HepG2 (cell line): ENCODE results near the gene TMEFF1. TPM values are rescaled to one million over a fixed set of nuclear protein-coding genes. Genes with fewer than 3 reads are reported as not detected.

ENCODE experiments used
- ATAC-seq: fragments of 200-7000 bp; cut with Tn5 transposase; 3 replicates; pipeline ENCODE4 v1.9.1; 2020; ENCODE audit warnings: mild to moderate bottlenecking, moderate library complexity
- BruUV-seq: library from RNA; stranded (reverse); fragments of 400-500 nt; replicated peaks from 2 replicates; lab custom pipeline; 2021; lab: Mats Ljungman, UMichigan
- CTCF ChIA-PET: fragments of 300-600 bp; formaldehyde crosslinking; extraction: SDS; loops from one replicate; lab custom pipeline; 2021; ENCODE audit warnings: low total read pairs, inconsistent platforms, low intra/inter-chr PET ratio; lab: Yijun Ruan, JAX
- POLR2A ChIA-PET: fragments of 350-600 bp; sonication (Branson Sonifier 250); formaldehyde crosslinking; loops from one replicate; lab custom pipeline; 2020; ENCODE audit warnings: antibody characterized with exemption, inconsistent platforms; lab: Yijun Ruan, JAX
- DNase-seq: peaks from one replicate; pipeline ENCODE4 v3.0.0-alpha.2; 2015; ENCODE audit warnings: low spot score
- FAIRE-seq: peaks from 3 replicates; lab custom pipeline; 2011; peaks lifted over from hg19 to GRCh38; lab: Jason Lieb, UNC
- H2AFZ ChIP-seq: one replicate; pipeline ENCODE4 v1.6.1; 2011; ENCODE audit warnings: low read length, inconsistent platforms
- H3K27ac ChIP-seq: fragments of 300-600 bp; 3 replicates; pipeline ENCODE4 v1.8.0; 2011; ENCODE audit warnings: mixed run types, mild to moderate bottlenecking, mixed read lengths, low read length, inconsistent platforms; ENCODE audit not compliant: insufficient read depth; ENCODE audit errors: extremely low read length
- H3K27me3 ChIP-seq, 2 experiments: fragments of 200-600 bp in 1 of 2; 2 replicates in 1 of 2; 3 replicates in 1 of 2; pipeline versions ENCODE4 v1.6.0 to v1.8.0; 2011; ENCODE audit warnings: low read length in 2 of 2, mild to moderate bottlenecking in 2 of 2, moderate library complexity in 2 of 2, inconsistent platforms in 1 of 2; ENCODE audit not compliant: insufficient read depth in 2 of 2, control insufficient read depth in 1 of 2
- H3K36me3 ChIP-seq, 2 experiments: fragments of 200-600 bp in 1 of 2; replicated peaks in 1 of 2; 2 replicates in 1 of 2; 3 replicates in 1 of 2; pipeline versions ENCODE4 v1.5.1 to v1.8.0; 2011; ENCODE audit warnings: low read length in 2 of 2, inconsistent platforms in 1 of 2; ENCODE audit not compliant: insufficient read depth in 2 of 2, control insufficient read depth in 1 of 2
- H3K4me1 ChIP-seq: 2 replicates; pipeline ENCODE4 v1.5.1; 2012; ENCODE audit warnings: low read length, inconsistent platforms; ENCODE audit not compliant: insufficient read depth
- H3K4me2 ChIP-seq: 2 replicates; pipeline ENCODE4 v1.6.0; 2011; ENCODE audit warnings: low read depth, low read length, inconsistent platforms
- H3K4me3 ChIP-seq, 3 experiments: fragments of 200-600 bp in 1 of 3; sonication (generic), shearing (Covaris generic) in 1 of 3; replicated peaks in 1 of 3; 2 replicates each; pipeline ENCODE4 v1.5.1; 2011 to 2016; ENCODE audit warnings: low read length in 3 of 3, inconsistent platforms in 2 of 3, low read depth in 2 of 3, mild to moderate bottlenecking in 2 of 3, control low read depth in 1 of 3, mixed read lengths in 1 of 3; ENCODE audit not compliant: insufficient read depth in 1 of 3
- H3K79me2 ChIP-seq: one replicate; pipeline ENCODE4 v1.6.1; 2011; ENCODE audit warnings: low read length, inconsistent platforms; ENCODE audit not compliant: insufficient read depth
- H3K9ac ChIP-seq: 2 replicates; pipeline ENCODE4 v1.6.0; 2011; ENCODE audit warnings: mild to moderate bottlenecking, low read depth, low read length, inconsistent platforms; ENCODE audit not compliant: insufficient read depth
- H3K9me3 ChIP-seq: 2 replicates; pipeline ENCODE4 v1.5.1; 2012; ENCODE audit warnings: mild to moderate bottlenecking, low read length
- H4K20me1 ChIP-seq: 2 replicates; pipeline ENCODE4 v1.6.0; 2011; ENCODE audit warnings: inconsistent platforms, mild to moderate bottlenecking, low read length, moderate library complexity; ENCODE audit not compliant: insufficient read depth
- CREM ChIP-seq, 2 experiments: sonication (generic) in 1 of 2; formaldehyde crosslinking in 1 of 2; IDR thresholded peaks; 2 replicates each; pipeline versions ENCODE4 v1.4.0 to v1.6.1; 2016 to 2020; ENCODE audit warnings: antibody characterized with exemption in 1 of 2, mild to moderate bottlenecking in 1 of 2, missing genetic modification reagents in 1 of 2
- DNMT3B ChIP-seq: conservative IDR thresholded peaks from 2 replicates; pipeline ENCODE4 v1.6.1; 2016; ENCODE audit warnings: missing biosample characterization, control low read depth
- GATAD2A ChIP-seq: IDR thresholded peaks from 2 replicates; pipeline ENCODE4 v1.6.1; 2016
- JUNB ChIP-seq: sonication (generic); formaldehyde crosslinking; IDR thresholded peaks from 2 replicates; pipeline ENCODE4 v1.8.0; 2022; ENCODE audit warnings: missing genetic modification reagents, mild to moderate bottlenecking, borderline replicate concordance
- MBD4 ChIP-seq: IDR thresholded peaks from 2 replicates; pipeline ENCODE4 v1.6.1; 2012; ENCODE audit warnings: low read length, inconsistent platforms, borderline replicate concordance
- MED13 ChIP-seq: sonication (generic); formaldehyde crosslinking; IDR thresholded peaks from 2 replicates; pipeline ENCODE4 v1.5.0; 2020; ENCODE audit warnings: missing genetic modification reagents
- NR3C1 ChIP-seq: sonication (generic); formaldehyde crosslinking; IDR thresholded peaks from 2 replicates; pipeline ENCODE4 v1.4.0; 2020; ENCODE audit warnings: missing genetic modification reagents
- ZBTB21 ChIP-seq: sonication (generic); formaldehyde crosslinking; IDR thresholded peaks from 2 replicates; pipeline ENCODE4 v1.4.0; 2020; ENCODE audit warnings: missing genetic modification reagents
- ZNF530 ChIP-seq: sonication (generic); formaldehyde crosslinking; IDR thresholded peaks from 2 replicates; pipeline ENCODE4 v1.5.0; 2020; ENCODE audit warnings: low read depth, mild to moderate bottlenecking, missing genetic modification reagents
- ZNF776 ChIP-seq: sonication (generic); formaldehyde crosslinking; IDR thresholded peaks from 2 replicates; pipeline ENCODE4 v1.4.0; 2020; ENCODE audit warnings: mild to moderate bottlenecking, missing genetic modification reagents
- WGBS: methylation state at CpG from one replicate; pipeline ENCODE4 v1.1.6; 2017; ENCODE audit warnings: low lambda C conversion rate; 5-methylcytosine and 5-hydroxymethylcytosine counted together
- in situ Hi-C: cut with HindIII; loops from 2 replicates; pipeline ENCODE4 v1.10.0; 2017; ENCODE audit warnings: low pct_unique_long_range_greater_than_20kb; ENCODE audit not compliant: extremely low pct_ligation_motif_present
- intact Hi-C: fragments of 100-400 bp; cut with micrococcal nuclease; formaldehyde crosslinking; loops from one replicate; pipeline ENCODE4 v1.10.0; 2022; ENCODE audit not compliant: unreplicated experiment
- polyA plus RNA-seq, 8 experiments: library from polyadenylated mRNA; depleted of rRNA in 3 of 8; stranded (reverse) in 7 of 8; unstranded in 1 of 8; fragments of >200 nt; fragmentation: Illumina TruSeq in 4 of 8; extraction: Trizol in 4 of 8; gene quantifications; 2 replicates each; pipeline versions ENCODE4 v1.2.1 to v1.2.3, GENCODE V29; 2011 to 2016; ENCODE audit warnings: low read depth in 4 of 8, missing spikeins in 1 of 8, mixed read lengths in 1 of 8; ENCODE audit not compliant: insufficient read depth in 1 of 8
- total RNA-seq, 5 experiments: library from RNA; depleted of rRNA; stranded (reverse); fragments of >200 nt; fragmentation: Illumina TruSeq; extraction: Trizol; gene quantifications; 2 replicates each; pipeline ENCODE4 v1.2.3, GENCODE V29; 2016; ENCODE audit warnings: low read depth in 1 of 5
- TF ChIP-seq, protein P1 (sequence below), 2 experiments: sonication (generic) in 1 of 2; formaldehyde crosslinking in 1 of 2; IDR thresholded peaks; 2 replicates each; pipeline versions ENCODE4 v1.5.1 to v1.6.1; 2011 to 2020; ENCODE audit warnings: borderline replicate concordance in 1 of 2, low read depth in 1 of 2, low read length in 1 of 2, mild to moderate bottlenecking in 1 of 2, missing genetic modification reagents in 1 of 2, moderate library complexity in 1 of 2
- TF ChIP-seq, protein P2 (sequence below): sonication (generic); formaldehyde crosslinking; IDR thresholded peaks from 2 replicates; pipeline ENCODE4 v1.4.0; 2020; ENCODE audit warnings: missing genetic modification reagents
- TF ChIP-seq, protein P3 (sequence below): sonication (generic); formaldehyde crosslinking; IDR thresholded peaks from 2 replicates; pipeline ENCODE4 v1.4.0; 2020; ENCODE audit warnings: missing genetic modification reagents
- TF ChIP-seq, protein P4 (sequence below): IDR thresholded peaks from 2 replicates; pipeline ENCODE4 v1.6.1; 2016; ENCODE audit warnings: missing compliant biosample characterization, missing genetic modification reagents, borderline replicate concordance

TMEFF1 gene
- total and polyA plus RNA-seq, 2 of the 13 experiments (the other 11 are each of a cell fraction or from before 2014, with no cell fraction given): 0.87 to 1.9 TPM

DNA sequence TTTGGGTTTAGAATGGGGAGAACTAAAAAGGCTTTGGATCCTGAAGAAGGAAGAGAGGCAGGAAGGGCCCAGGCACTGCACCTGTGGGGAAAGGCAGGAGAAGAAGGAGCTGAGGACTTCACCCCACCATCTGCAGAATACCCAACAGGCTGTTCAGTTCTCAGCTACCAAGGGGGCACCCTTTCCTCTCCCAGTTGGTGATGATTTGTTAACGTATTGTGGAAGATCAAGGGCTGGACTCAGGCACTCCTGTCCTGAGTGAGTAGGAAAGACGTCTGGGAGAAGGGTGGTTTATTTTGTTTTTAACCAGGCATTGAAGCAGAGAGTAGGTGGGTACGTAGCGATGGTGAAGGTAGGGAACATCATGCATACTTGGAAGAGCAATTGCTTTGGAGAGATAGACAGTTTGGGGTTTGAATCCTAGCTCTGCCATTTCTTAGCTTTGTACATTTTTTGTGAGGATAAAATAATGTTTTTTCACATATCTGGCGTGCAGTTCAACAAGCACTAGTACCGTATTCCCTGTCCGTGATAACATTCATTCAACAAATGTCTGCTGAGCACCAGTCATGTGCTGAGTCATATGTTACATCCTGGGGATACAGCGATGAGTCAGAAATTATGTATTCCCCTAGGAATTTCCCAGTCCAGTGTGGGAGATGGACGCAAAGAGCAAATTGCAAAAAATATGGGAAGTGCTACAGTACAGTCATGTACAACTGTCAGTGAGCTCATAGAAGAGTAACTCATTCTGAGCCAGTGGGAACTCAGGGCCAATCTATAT lies 43.9 kb upstream of the TMEFF1 start:
- no peaks in the 10 kb centered on the region for H4K20me1 ChIP-seq
- peak overlapping the region in 2 of 3 experiments; percentile 3 to 97; a peak in 1 of 6 replicates for H3K4me3 ChIP-seq
- ChIA-PET CTCF (interaction anchor here (2.2 kb wide), 1 partner anchor 9 kb away, joined by 6 read pairs; no protein-coding TSS in a partner anchor), POLR2A (interaction anchor here (0.6 to 2.6 kb wide), 4 partner anchors 9 to 64 kb away, joined by 3 to 12 read pairs (median 4); no protein-coding TSS in a partner anchor)
- 72% methylated on average over 9 of the region's 9 CpGs for WGBS
- no peak overlapping the region for H2AFZ ChIP-seq
- intact Hi-C loops: loop anchor here (2.0 to 5.0 kb wide), 3 partner anchors 38 to 1257 kb away; partner anchors contain the start of gene TEX10
- H3K27ac ChIP-seq: peak overlapping the region; percentile 41
- H3K9ac ChIP-seq: 0 out of 2 replicates have a peak overlapping the region, but pooled peaks have one; percentile 5
- FAIRE-seq (peak; percentile 63), DNase-seq (peak; percentile 89), ATAC-seq (peak; percentile 34)
- H3K27me3 ChIP-seq: no peaks in the 10 kb centered on the region
- H3K36me3 ChIP-seq: no peaks in the 10 kb centered on the region; a peak in 1 of 5 replicates
- H3K4me2 ChIP-seq: peak overlapping the region; percentile 78
- H3K4me1 ChIP-seq: peaks cover 43% of the 10 kb centered on the region
- no peaks in the 10 kb centered on the region for H3K9me3 ChIP-seq
- in situ Hi-C loops: loop anchor here (5.0 kb wide), 1 partner anchor 77 kb away; the partner anchor contains the start of gene TEX10
- no TSS peak for BruUV-seq
- peaks cover 33% of the 10 kb centered on the region for H3K79me2 ChIP-seq
- TF ChIP-seq MED13 (CRISPR knock-in tag) (no peak), DNMT3B (CRISPR knock-in tag) (0 out of 2 replicates have a peak, but pooled peaks have one; percentile 74), GATAD2A (CRISPR knock-in tag) (peak; percentile 34; the same call in 1 of the 2 replicates), MBD4 (no peak), JUNB (CRISPR knock-in tag) (peak; percentile 69; the same call in 1 of the 2 replicates), ZNF530 (CRISPR knock-in tag) (no peak), CREM (IDR thresholded peaks at IDR 0.05) (peak; percentile 27; the same call in 1 of the 2 replicates), CREM (CRISPR knock-in tag; IDR thresholded peaks at IDR 0.05) (no peak), NR3C1 (no peak), ZNF776 (CRISPR knock-in tag) (no peak), ZBTB21 (CRISPR knock-in tag) (peak; percentile 87)
- TF ChIP-seq, protein P1, sequence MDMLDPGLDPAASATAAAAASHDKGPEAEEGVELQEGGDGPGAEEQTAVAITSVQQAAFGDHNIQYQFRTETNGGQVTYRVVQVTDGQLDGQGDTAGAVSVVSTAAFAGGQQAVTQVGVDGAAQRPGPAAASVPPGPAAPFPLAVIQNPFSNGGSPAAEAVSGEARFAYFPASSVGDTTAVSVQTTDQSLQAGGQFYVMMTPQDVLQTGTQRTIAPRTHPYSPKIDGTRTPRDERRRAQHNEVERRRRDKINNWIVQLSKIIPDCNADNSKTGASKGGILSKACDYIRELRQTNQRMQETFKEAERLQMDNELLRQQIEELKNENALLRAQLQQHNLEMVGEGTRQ (IDR thresholded peaks at IDR 0.05; ENCODE audit: low read depth, low read length): no peak
- TF ChIP-seq, protein P1 (CRISPR knock-in tag; IDR thresholded peaks at IDR 0.05; ENCODE audit: borderline replicate concordance): no peak
- TF ChIP-seq, protein P2, sequence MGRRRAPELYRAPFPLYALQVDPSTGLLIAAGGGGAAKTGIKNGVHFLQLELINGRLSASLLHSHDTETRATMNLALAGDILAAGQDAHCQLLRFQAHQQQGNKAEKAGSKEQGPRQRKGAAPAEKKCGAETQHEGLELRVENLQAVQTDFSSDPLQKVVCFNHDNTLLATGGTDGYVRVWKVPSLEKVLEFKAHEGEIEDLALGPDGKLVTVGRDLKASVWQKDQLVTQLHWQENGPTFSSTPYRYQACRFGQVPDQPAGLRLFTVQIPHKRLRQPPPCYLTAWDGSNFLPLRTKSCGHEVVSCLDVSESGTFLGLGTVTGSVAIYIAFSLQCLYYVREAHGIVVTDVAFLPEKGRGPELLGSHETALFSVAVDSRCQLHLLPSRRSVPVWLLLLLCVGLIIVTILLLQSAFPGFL: no peak
- TF ChIP-seq, protein P3, sequence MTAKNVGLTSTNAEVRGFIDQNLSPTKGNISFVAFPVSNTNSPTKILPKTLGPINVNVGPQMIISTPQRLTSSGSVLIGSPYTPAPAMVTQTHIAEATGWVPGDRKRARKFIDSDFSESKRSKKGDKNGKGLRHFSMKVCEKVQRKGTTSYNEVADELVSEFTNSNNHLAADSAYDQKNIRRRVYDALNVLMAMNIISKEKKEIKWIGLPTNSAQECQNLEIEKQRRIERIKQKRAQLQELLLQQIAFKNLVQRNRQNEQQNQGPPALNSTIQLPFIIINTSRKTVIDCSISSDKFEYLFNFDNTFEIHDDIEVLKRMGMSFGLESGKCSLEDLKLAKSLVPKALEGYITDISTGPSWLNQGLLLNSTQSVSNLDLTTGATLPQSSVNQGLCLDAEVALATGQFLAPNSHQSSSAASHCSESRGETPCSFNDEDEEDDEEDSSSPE (CRISPR knock-in tag): no peak
- TF ChIP-seq, protein P4, sequence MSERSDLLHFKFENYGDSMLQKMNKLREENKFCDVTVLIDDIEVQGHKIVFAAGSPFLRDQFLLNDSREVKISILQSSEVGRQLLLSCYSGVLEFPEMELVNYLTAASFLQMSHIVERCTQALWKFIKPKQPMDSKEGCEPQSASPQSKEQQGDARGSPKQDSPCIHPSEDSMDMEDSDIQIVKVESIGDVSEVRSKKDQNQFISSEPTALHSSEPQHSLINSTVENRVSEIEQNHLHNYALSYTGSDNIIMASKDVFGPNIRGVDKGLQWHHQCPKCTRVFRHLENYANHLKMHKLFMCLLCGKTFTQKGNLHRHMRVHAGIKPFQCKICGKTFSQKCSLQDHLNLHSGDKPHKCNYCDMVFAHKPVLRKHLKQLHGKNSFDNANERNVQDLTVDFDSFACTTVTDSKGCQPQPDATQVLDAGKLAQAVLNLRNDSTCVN (CRISPR knock-in tag): no peak
